AG04449 (cell line): ENCODE measurements around the gene MAPKBP1.

ENCODE experiments used
- CTCF ChIA-PET: fragments of 350-600 bp; formaldehyde crosslinking; extraction: SDS; loops from one replicate; lab custom pipeline; 2021; ENCODE audit warnings: antibody characterized with exemption; lab: Yijun Ruan, JAX
- POLR2A ChIA-PET: fragments of 400-600, 350-600 bp; formaldehyde crosslinking; extraction: SDS; loops from one replicate; lab custom pipeline; 2020; ENCODE audit warnings: antibody characterized with exemption, inconsistent platforms; lab: Yijun Ruan, JAX
- DNase-seq: peaks from one replicate; pipeline ENCODE4 v3.0.0-alpha.2; 2010; ENCODE audit warnings: low read depth, low spot score
- H3K4me3 ChIP-seq: 2 replicates; pipeline ENCODE4 v1.5.1; 2011; ENCODE audit warnings: low read depth, mild to moderate bottlenecking, control low read depth, low read length
- CTCF ChIP-seq: IDR thresholded peaks from one replicate; pipeline ENCODE4 v1.5.1; 2011; ENCODE audit warnings: mild to moderate bottlenecking, moderate library complexity, low read length, control low read depth, inconsistent platforms; ENCODE audit not compliant: insufficient read depth; ENCODE audit errors: missing control alignments

The MAPKBP1 gene

GRCh38 chr15:41795996-41796856 is 21.9 kb downstream of the MAPKBP1 start:
- ChIA-PET POLR2A (interaction anchor here (0.7 to 1.0 kb wide), 2 partner anchors 18 to 252 kb away, joined by 3 read pairs; partner anchors contain the start of gene RPAP1), CTCF (interaction anchor here (0.9 to 12.8 kb wide), 4 partner anchors 15 to 109 kb away, joined by 3 to 163 read pairs (median 53); partner anchors contain the start of gene MAPKBP1)
- H3K4me3 ChIP-seq, result peak overlapping the region; percentile 12; the same call in 1 of the 2 replicates
- DNase-seq, result peak; percentile 21
- no peak for TF ChIP-seq CTCF

GRCh38 chr15:41797201-41797944 is 23.1 kb downstream of the MAPKBP1 start:
- no peak for DNase-seq
- H3K4me3 ChIP-seq, result no peak overlapping the region
- ChIA-PET CTCF (interaction anchor here (0.7 to 12.8 kb wide), 6 partner anchors 9 to 106 kb away, joined by 3 to 163 read pairs (median 4); partner anchors contain the start of gene MAPKBP1), POLR2A (interaction anchor here (0.6 kb wide), 1 partner anchor 155 kb away, joined by 4 read pairs; no protein-coding TSS in a partner anchor)
- TF ChIP-seq CTCF, result no peak

GRCh38 chr15:41798607-41799487 is 24.6 kb downstream of the MAPKBP1 start:
- no peak for TF ChIP-seq CTCF
- no peak overlapping the region for H3K4me3 ChIP-seq
- DNase-seq, result no peak
- CTCF ChIA-PET, result interaction anchor here (5.1 to 17.2 kb wide), 4 partner anchors 12 to 24 kb away, joined by 72 to 756 read pairs (median 132); partner anchors contain the start of gene MAPKBP1
- POLR2A ChIA-PET, result no interaction called here

GRCh38 chr15:41799488-41799805 is 25.2 kb downstream of the MAPKBP1 start:
- no peak for DNase-seq
- H3K4me3 ChIP-seq, result no peak overlapping the region
- no peak for TF ChIP-seq CTCF
- CTCF ChIA-PET, result interaction anchor here (5.1 to 17.2 kb wide), 2 partner anchors 11 to 24 kb away, joined by 72 to 756 read pairs; partner anchors contain the start of gene MAPKBP1
- POLR2A ChIA-PET, result no interaction called here

GRCh38 chr15:41801185-41801584 is 26.9 kb downstream of the MAPKBP1 start:
- POLR2A ChIA-PET, result no interaction called here
- no peak for DNase-seq
- no peak for TF ChIP-seq CTCF
- CTCF ChIA-PET, result interaction anchor here (1.0 to 17.2 kb wide), 3 partner anchors 9 to 77 kb away, joined by 3 to 756 read pairs (median 72); partner anchors contain the start of gene MAPKBP1
- no peak overlapping the region for H3K4me3 ChIP-seq
